Activated T-cell treated with anti-CD3 and anti-CD28 coated beads, Interleukin-2, amount 50 U/mL, for 24 hours (primary cell): ENCODE results near the gene FPR3.
A peak's percentile ranks its signal among the peaks of the same experiment; 100 is the strongest.
"Not testable (repeated sequence)": the region's sequence is repeated elsewhere in the genome, so short reads cannot be mapped to it uniquely, and the experiment has no call there.

Experiments used
- DNase-seq: peaks from one replicate; pipeline ENCODE4 v3.0.0-alpha.2; 2020
- H3K27ac Mint-ChIP-seq: 2 replicates; pipeline ENCODE4 v1.8.0; 2020; ENCODE audit warnings: mild to moderate bottlenecking, mixed read lengths
- H3K27me3 Mint-ChIP-seq: 2 replicates; pipeline ENCODE4 v1.8.0; 2020; ENCODE audit warnings: mixed read lengths
- H3K36me3 Mint-ChIP-seq: 2 replicates; pipeline ENCODE4 v1.8.0; 2020; ENCODE audit warnings: low read depth, mixed read lengths
- H3K4me1 Mint-ChIP-seq: 2 replicates; pipeline ENCODE4 v1.8.0; 2020; ENCODE audit warnings: low read depth, mixed read lengths
- H3K4me3 Mint-ChIP-seq: 2 replicates; pipeline ENCODE4 v1.8.0; 2020; ENCODE audit warnings: mild to moderate bottlenecking, moderate library complexity, mixed read lengths
- H3K9me3 Mint-ChIP-seq: 2 replicates; pipeline ENCODE4 v1.8.0; 2020; ENCODE audit warnings: mixed read lengths

FPR3 gene

GRCh38 chr19:51776561-51776960, 18.4 kb upstream of the FPR3 start:
- H3K27ac Mint-ChIP-seq, H3K9me3 Mint-ChIP-seq, H3K4me1 Mint-ChIP-seq, H3K4me3 Mint-ChIP-seq, H3K36me3 Mint-ChIP-seq, DNase-seq: not testable (repeated sequence)
- H3K27me3 Mint-ChIP-seq = peaks cover 85% of the 10 kb centered on the region

GRCh38 chr19:51777570-51778462, 17.1 kb upstream of the FPR3 start:
- H3K27me3 Mint-ChIP-seq = peaks cover 81% of the 10 kb centered on the region
- no peak overlapping the region for H3K4me3 Mint-ChIP-seq
- DNase-seq = peak; percentile 39
- H3K27ac Mint-ChIP-seq = no peak overlapping the region
- H3K4me1 Mint-ChIP-seq = peaks cover 6% of the 10 kb centered on the region
- H3K36me3 Mint-ChIP-seq = no peaks in the 10 kb centered on the region
- no peaks in the 10 kb centered on the region for H3K9me3 Mint-ChIP-seq

- no peak overlapping the region for H3K4me3 Mint-ChIP-seq
- peaks cover 70% of the 10 kb centered on the region for H3K27me3 Mint-ChIP-seq
- no peak overlapping the region for H3K27ac Mint-ChIP-seq
- H3K4me1 Mint-ChIP-seq = peaks cover 6% of the 10 kb centered on the region
- H3K36me3 Mint-ChIP-seq = no peaks in the 10 kb centered on the region
- no peaks in the 10 kb centered on the region for H3K9me3 Mint-ChIP-seq
- no peak for DNase-seq
Observed at GRCh38 chr19:51779181-51779580, 15.8 kb upstream of the FPR3 start.

- no peak overlapping the region for H3K4me3 Mint-ChIP-seq
- H3K9me3 Mint-ChIP-seq = no peaks in the 10 kb centered on the region
- H3K27me3 Mint-ChIP-seq = peaks cover 68% of the 10 kb centered on the region
- peaks cover 6% of the 10 kb centered on the region for H3K4me1 Mint-ChIP-seq
- H3K27ac Mint-ChIP-seq = no peak overlapping the region
- DNase-seq = no peak
- H3K36me3 Mint-ChIP-seq = no peaks in the 10 kb centered on the region
Observed at GRCh38 chr19:51779703-51780102, 15.3 kb upstream of the FPR3 start.

- DNase-seq = no peak
- no peak overlapping the region for H3K27ac Mint-ChIP-seq
- peaks cover 63% of the 10 kb centered on the region for H3K27me3 Mint-ChIP-seq
- H3K36me3 Mint-ChIP-seq = no peaks in the 10 kb centered on the region
- H3K9me3 Mint-ChIP-seq = no peaks in the 10 kb centered on the region
- H3K4me1 Mint-ChIP-seq = peaks cover 6% of the 10 kb centered on the region
- no peak overlapping the region for H3K4me3 Mint-ChIP-seq
Observed at GRCh38 chr19:51780270-51780669, 14.7 kb upstream of the FPR3 start.

GRCh38 chr19:51781999-51782398, 13.0 kb upstream of the FPR3 start:
- H3K4me1 Mint-ChIP-seq = peaks cover 6% of the 10 kb centered on the region
- H3K36me3 Mint-ChIP-seq = no peaks in the 10 kb centered on the region
- H3K9me3 Mint-ChIP-seq = no peaks in the 10 kb centered on the region
- no peak overlapping the region for H3K27ac Mint-ChIP-seq
- DNase-seq = no peak
- peaks cover 49% of the 10 kb centered on the region for H3K27me3 Mint-ChIP-seq
- H3K4me3 Mint-ChIP-seq = no peak overlapping the region

- H3K9me3 Mint-ChIP-seq = peaks cover 7% of the 10 kb centered on the region
- H3K27ac Mint-ChIP-seq = no peak overlapping the region
- no peak overlapping the region for H3K4me3 Mint-ChIP-seq
- DNase-seq = no peak
- peaks cover 36% of the 10 kb centered on the region for H3K27me3 Mint-ChIP-seq
- no peaks in the 10 kb centered on the region for H3K36me3 Mint-ChIP-seq
- H3K4me1 Mint-ChIP-seq = no peaks in the 10 kb centered on the region
Observed at GRCh38 chr19:51783372-51783771, 11.6 kb upstream of the FPR3 start.

- H3K9me3 Mint-ChIP-seq = peaks cover 7% of the 10 kb centered on the region
- H3K27me3 Mint-ChIP-seq = peaks cover 27% of the 10 kb centered on the region
- H3K27ac Mint-ChIP-seq = no peak overlapping the region
- H3K4me3 Mint-ChIP-seq = no peak overlapping the region
- no peaks in the 10 kb centered on the region for H3K4me1 Mint-ChIP-seq
- H3K36me3 Mint-ChIP-seq = no peaks in the 10 kb centered on the region
- DNase-seq = no peak
Observed at GRCh38 chr19:51784109-51784785, 10.7 kb upstream of the FPR3 start.

- peak; percentile 55 for DNase-seq
- H3K27ac Mint-ChIP-seq = no peak overlapping the region
- peaks cover 7% of the 10 kb centered on the region for H3K9me3 Mint-ChIP-seq
- H3K4me3 Mint-ChIP-seq = no peak overlapping the region
- H3K4me1 Mint-ChIP-seq = no peaks in the 10 kb centered on the region
- no peaks in the 10 kb centered on the region for H3K36me3 Mint-ChIP-seq
- peaks cover 22% of the 10 kb centered on the region for H3K27me3 Mint-ChIP-seq
Observed at GRCh38 chr19:51784922-51785690, 9.9 kb upstream of the FPR3 start.

- no peaks in the 10 kb centered on the region for H3K36me3 Mint-ChIP-seq
- no peak overlapping the region for H3K27ac Mint-ChIP-seq
- no peak overlapping the region for H3K4me3 Mint-ChIP-seq
- H3K9me3 Mint-ChIP-seq = peaks cover 7% of the 10 kb centered on the region
- peaks cover 8% of the 10 kb centered on the region for H3K27me3 Mint-ChIP-seq
- no peaks in the 10 kb centered on the region for H3K4me1 Mint-ChIP-seq
- DNase-seq = no peak
Observed at GRCh38 chr19:51786646-51787494, 8.1 kb upstream of the FPR3 start.

GRCh38 chr19:51788029-51788428, 6.9 kb upstream of the FPR3 start:
- H3K9me3 Mint-ChIP-seq = peaks cover 10% of the 10 kb centered on the region
- no peak overlapping the region for H3K4me3 Mint-ChIP-seq

GRCh38 chr19:51789061-51789795, 5.7 kb upstream of the FPR3 start:
- no peak overlapping the region for H3K27ac Mint-ChIP-seq
- no peak overlapping the region for H3K4me3 Mint-ChIP-seq
- H3K9me3 Mint-ChIP-seq = peaks cover 10% of the 10 kb centered on the region
- no peaks in the 10 kb centered on the region for H3K4me1 Mint-ChIP-seq
- H3K27me3 Mint-ChIP-seq = peaks cover 3% of the 10 kb centered on the region
- H3K36me3 Mint-ChIP-seq = no peaks in the 10 kb centered on the region
- DNase-seq = no peak

More at GRCh38 chr19:51788029-51788428, 6.9 kb upstream of the FPR3 start:
- Mint-ChIP-seq H3K27ac (no peak overlapping the region), H3K4me1 (no peaks in the 10 kb centered on the region), H3K27me3 (peaks cover 3% of the 10 kb centered on the region), H3K36me3 (no peaks in the 10 kb centered on the region)
- DNase-seq = no peak

GRCh38 chr19:51792932-51793331, 2.0 kb upstream of the FPR3 start:
- H3K4me1 Mint-ChIP-seq = no peaks in the 10 kb centered on the region
- H3K36me3 Mint-ChIP-seq = no peaks in the 10 kb centered on the region
- H3K27ac Mint-ChIP-seq = no peak overlapping the region
- no peak for DNase-seq
- peaks cover 6% of the 10 kb centered on the region for H3K27me3 Mint-ChIP-seq
- H3K4me3 Mint-ChIP-seq = no peak overlapping the region
- peaks cover 7% of the 10 kb centered on the region for H3K9me3 Mint-ChIP-seq
